GM12878 (cell line): Measurements from ENCODE around the gene CORO7. TPM values are rescaled to one million over a fixed set of nuclear protein-coding genes. Genes with fewer than 3 reads are reported as not detected.

ENCODE experiments used
- ATAC-seq: fragments of 200-7000 bp; cut with Tn5 transposase; 3 replicates; pipeline ENCODE4 v1.9.1; 2020; ENCODE audit warnings: mild to moderate bottlenecking, moderate library complexity
- BruUV-seq: library from RNA; stranded (reverse); fragments of 400-500 nt; replicated peaks from 2 replicates; lab custom pipeline; 2021; lab: Mats Ljungman, UMichigan
- CTCF ChIA-PET: fragments of 300-600 bp; sonication (Branson Sonifier 250); formaldehyde crosslinking; extraction: SDS; loops from one replicate; lab custom pipeline; 2021; ENCODE audit warnings: inconsistent platforms; lab: Yijun Ruan, JAX
- POLR2A ChIA-PET: fragments of 350-600 bp; formaldehyde crosslinking; extraction: SDS; loops from one replicate; lab custom pipeline; 2021; ENCODE audit warnings: inconsistent platforms; lab: Charles Lee
- RAD21 ChIA-PET: fragments of 300-600 bp; sonication (Branson Sonifier 250); formaldehyde crosslinking; loops from one replicate; lab custom pipeline; 2023; ENCODE audit warnings: antibody characterized with exemption; ENCODE audit not compliant: unreplicated experiment; lab: Charles Lee
- SMC1A ChIA-PET: fragments of 300-600 bp; sonication (Branson Sonifier 250); formaldehyde crosslinking; loops from one replicate; lab custom pipeline; 2023; ENCODE audit not compliant: unreplicated experiment, uncharacterized antibody; lab: Charles Lee
- DNase-seq: peaks from one replicate; pipeline ENCODE4 v3.0.0-alpha.2; 2011; ENCODE audit warnings: low read depth, low spot score
- FAIRE-seq: peaks from 3 replicates; lab custom pipeline; 2011; peaks lifted over from hg19 to GRCh38; lab: Jason Lieb, UNC
- H2AFZ ChIP-seq: 2 replicates; pipeline ENCODE4 v1.6.0; 2011; ENCODE audit warnings: low read depth, low read length, control low read depth; ENCODE audit not compliant: control insufficient read depth
- H3K27ac ChIP-seq: 2 replicates; pipeline ENCODE4 v1.5.1; 2011; ENCODE audit warnings: control low read depth; ENCODE audit not compliant: control insufficient read depth, insufficient read depth
- H3K27me3 ChIP-seq, 2 experiments: replicated peaks in 1 of 2; 2 replicates each; pipeline versions ENCODE4 v1.6.0 to v1.6.1; 2011; ENCODE audit warnings: low read length in 1 of 2; ENCODE audit not compliant: control insufficient read depth in 2 of 2, insufficient read depth in 2 of 2
- H3K36me3 ChIP-seq, 2 experiments: 2 replicates each; pipeline ENCODE4 v1.5.1; 2011; ENCODE audit warnings: low read length in 1 of 2; ENCODE audit not compliant: control insufficient read depth in 2 of 2, insufficient read depth in 2 of 2
- H3K4me1 ChIP-seq: 2 replicates; pipeline ENCODE4 v1.6.1; 2011; ENCODE audit warnings: mild to moderate bottlenecking, low read length, moderate library complexity, mixed read lengths; ENCODE audit not compliant: control insufficient read depth, insufficient read depth
- H3K4me2 ChIP-seq: 2 replicates; pipeline ENCODE4 v1.6.0; 2011; ENCODE audit warnings: control low read depth; ENCODE audit not compliant: control insufficient read depth, insufficient read depth
- H3K4me3 ChIP-seq: fragments of 200-600 bp; sonication (generic); 2 replicates; pipeline ENCODE4 v1.5.1; 2016
- H3K79me2 ChIP-seq: 2 replicates; pipeline ENCODE4 v1.6.0; 2011; ENCODE audit warnings: low read length; ENCODE audit not compliant: control insufficient read depth, insufficient read depth
- H3K9ac ChIP-seq: 2 replicates; pipeline ENCODE4 v1.8.0; 2011; ENCODE audit warnings: low read length, control low read depth, mixed read lengths; ENCODE audit not compliant: control insufficient read depth, insufficient read depth
- H3K9me3 ChIP-seq: replicated peaks from 3 replicates; pipeline ENCODE4 v1.5.1; 2011; ENCODE audit warnings: mild to moderate bottlenecking, low read length; ENCODE audit not compliant: control insufficient read depth, insufficient read depth
- H4K20me1 ChIP-seq: 2 replicates; pipeline ENCODE4 v1.6.0; 2011; ENCODE audit not compliant: control insufficient read depth, insufficient read depth
- BCL11A ChIP-seq: IDR thresholded peaks from 2 replicates; pipeline ENCODE4 v1.6.1; 2011; ENCODE audit warnings: low read depth, low read length
- CHD4 ChIP-seq: fragments of 200-600 bp; sonication (generic); IDR thresholded peaks from 2 replicates; pipeline ENCODE4 v1.6.1; 2016; ENCODE audit warnings: mild to moderate bottlenecking
- JUND ChIP-seq: IDR thresholded peaks from 2 replicates; pipeline ENCODE4 v1.6.1; 2012; ENCODE audit warnings: low read depth, mild to moderate bottlenecking, low read length, improper control_type of control experiment, moderate library complexity
- MTA3 ChIP-seq: IDR thresholded peaks from 2 replicates; pipeline ENCODE4 v1.6.1; 2012; ENCODE audit warnings: low read length, inconsistent platforms, borderline replicate concordance
- WRNIP1 ChIP-seq: IDR thresholded peaks from 2 replicates; pipeline ENCODE4 v1.6.1; 2011; ENCODE audit warnings: low read depth, low read length, improper control_type of control experiment, borderline replicate concordance
- ZNF217 ChIP-seq: fragments of 450-650 bp; IDR thresholded peaks from 2 replicates; pipeline ENCODE4 v1.6.1; 2017; ENCODE audit warnings: antibody characterized with exemption, mild to moderate bottlenecking
- WGBS: methylation state at CpG from one replicate; pipeline ENCODE4 v1.1.6; 2016; ENCODE audit warnings: low lambda C conversion rate; ENCODE audit not compliant: insufficient replicate concordance, insufficient coverage; ENCODE audit errors: missing lambda C conversion rate; 5-methylcytosine and 5-hydroxymethylcytosine counted together
- in situ Hi-C: fragments of 300-500 bp; cut with MboI; formaldehyde crosslinking; loops from 9 replicates; pipeline ENCODE4 v1.14.3; 2018; ENCODE audit warnings: mixed read lengths
- intact Hi-C: fragments of 100-400 bp; cut with micrococcal nuclease; formaldehyde crosslinking; loops from one replicate; pipeline ENCODE4 v1.14.2; 2022; ENCODE audit not compliant: unreplicated experiment
- polyA plus RNA-seq, 11 experiments: library from polyadenylated mRNA; depleted of rRNA in 4 of 11; unstranded in 6 of 11; stranded (reverse) in 5 of 11; fragments of >200 nt; fragmentation: Nextera tagmentation in 4 of 11; fragmentation: Illumina TruSeq in 1 of 11; extraction: Ambion mirVana in 4 of 11; extraction: Trizol in 1 of 11; gene quantifications; 1 replicate in 1 of 11; 2 replicates in 10 of 11; pipeline versions ENCODE4 v1.2.1 to v1.2.3, GENCODE V29; 2011 to 2016; ENCODE audit warnings: inconsistent platforms in 2 of 11, missing spikeins in 2 of 11, low read depth in 1 of 11
- total RNA-seq, 4 experiments: library from RNA; depleted of rRNA in 3 of 4; stranded (reverse); fragments of >200 nt in 3 of 4; fragmentation: Illumina TruSeq in 1 of 4; extraction: Trizol in 1 of 4; gene quantifications; 2 replicates each; pipeline versions ENCODE4 v1.2.1 to v1.2.3, GENCODE V29; 2013 to 2021
- TF ChIP-seq, protein P1 (sequence below): fragments of 450-650 bp; IDR thresholded peaks from 2 replicates; pipeline ENCODE4 v1.6.1; 2017; ENCODE audit warnings: mild to moderate bottlenecking, moderate library complexity

The CORO7 gene
- total and polyA plus RNA-seq, 10 of the 15 experiments (the other 5 are each of a cell fraction or from before 2014, with no cell fraction given): 0.64 to 89.2 (median 43.7) TPM

DNA sequence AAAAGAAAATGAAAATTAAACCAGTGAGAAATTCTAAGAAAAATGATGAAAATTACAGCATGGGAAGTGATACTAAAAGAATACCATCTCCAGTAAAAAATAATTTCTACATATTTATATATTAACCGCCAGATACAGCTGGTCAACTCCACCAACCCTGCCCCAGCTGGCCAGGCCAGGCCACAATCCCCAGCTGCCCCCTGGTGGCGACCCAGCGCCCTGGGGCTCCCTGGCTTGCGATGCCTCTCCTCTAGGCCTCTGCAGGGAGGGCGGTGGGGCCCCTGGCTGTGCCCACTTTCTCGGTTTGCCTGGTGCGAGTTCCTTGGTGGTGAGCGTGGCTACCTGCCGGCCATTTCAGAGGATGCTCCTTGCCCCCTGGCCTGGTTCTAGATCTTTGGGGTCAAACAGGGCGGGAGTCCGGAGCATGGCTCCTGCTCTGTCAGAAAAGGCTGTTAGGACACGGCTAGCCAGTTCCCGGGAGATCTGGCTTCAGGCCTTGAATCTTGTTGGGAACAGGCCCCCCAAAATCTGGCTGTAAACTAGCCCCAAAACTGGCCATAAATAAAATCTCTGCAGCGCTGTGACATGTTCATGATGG, 86.0 kb downstream of the CORO7 start (continued):
- no peak for TF ChIP-seq MTA3

DNA sequence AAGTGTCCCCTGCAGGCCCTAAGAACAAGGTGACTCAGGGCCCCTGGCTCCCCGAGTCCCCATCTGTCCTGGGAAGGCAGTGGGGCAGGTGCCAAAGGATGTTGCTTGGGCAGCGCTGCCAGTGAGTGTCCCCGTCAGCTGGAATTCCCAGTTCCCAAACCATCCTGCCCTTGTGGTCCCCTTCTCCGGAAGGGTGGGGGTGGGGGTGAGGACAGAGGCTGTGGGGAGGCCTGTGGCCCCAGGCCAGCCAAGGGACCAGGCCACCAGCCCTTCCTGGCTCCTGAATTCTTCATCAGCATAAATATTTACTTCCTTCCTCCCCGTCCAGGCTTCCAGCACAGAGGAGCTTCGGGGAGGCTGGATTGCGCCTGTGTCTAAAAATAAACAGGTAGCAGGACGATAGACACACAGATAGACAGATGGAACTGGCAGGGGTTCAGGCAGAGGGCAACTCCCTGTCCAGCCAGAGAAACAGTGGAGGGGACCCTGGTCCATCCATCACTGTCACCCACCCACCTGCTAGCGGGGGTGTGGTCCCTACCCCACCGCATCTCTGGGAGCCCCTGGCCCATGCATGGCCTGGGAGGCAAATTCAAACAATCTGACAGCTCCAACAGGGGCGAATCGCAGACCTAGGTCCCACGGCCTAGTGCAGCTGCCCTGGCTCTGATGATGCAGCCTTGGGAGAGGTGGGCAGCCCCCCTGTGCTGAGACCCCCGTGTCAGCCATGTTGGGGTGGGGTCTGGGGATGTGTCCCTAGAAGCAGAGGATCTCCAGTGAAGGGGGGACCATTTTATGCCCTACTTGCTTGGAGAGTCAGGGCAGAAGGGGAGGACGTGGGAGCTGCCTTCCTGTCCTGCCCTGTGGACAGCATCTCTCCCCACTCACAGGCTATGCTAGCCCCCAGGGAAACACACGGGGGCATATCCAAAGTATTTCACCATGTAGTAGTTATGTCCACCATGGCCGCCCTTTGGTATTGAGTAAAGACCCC, 87.3 kb downstream of the CORO7 start:
- intact Hi-C loops (loop anchor here (5.0 kb wide), 1 partner anchor 57 kb away; the partner anchor contains the start of gene TFAP4), in situ Hi-C loops (no loop called here)
- ChIA-PET CTCF (interaction anchor here (1.0 to 12.1 kb wide), 13 partner anchors 14 to 640 kb away, joined by 3 to 145 read pairs (median 5); partner anchors contain the start of gene PAM16), RAD21 (interaction anchor here (0.6 to 5.6 kb wide), 7 partner anchors 14 to 129 kb away, joined by 3 to 68 read pairs (median 4); no protein-coding TSS in a partner anchor), SMC1A (interaction anchor here (1.0 to 5.7 kb wide), 5 partner anchors 20 to 634 kb away, joined by 3 to 62 read pairs (median 8); no protein-coding TSS in a partner anchor), POLR2A (interaction anchor here (1.0 to 1.3 kb wide), 3 partner anchors 21 to 44 kb away, joined by 3 to 6 read pairs (median 4); no protein-coding TSS in a partner anchor)
- H3K79me2 ChIP-seq: no peaks in the 10 kb centered on the region
- H4K20me1 ChIP-seq: no peaks in the 10 kb centered on the region
- no peaks in the 10 kb centered on the region for H3K27me3 ChIP-seq
- BruUV-seq: no TSS peak
- ATAC-seq (no peak), FAIRE-seq (no peak), DNase-seq (no peak)
- H3K4me3 ChIP-seq: no peak overlapping the region
- no peaks in the 10 kb centered on the region for H3K9me3 ChIP-seq
- no peak overlapping the region for H3K9ac ChIP-seq
- H2AFZ ChIP-seq: no peak overlapping the region
- H3K36me3 ChIP-seq: no peaks in the 10 kb centered on the region
- WGBS: 51% methylated on average over 17 of the region's 17 CpGs
- TF ChIP-seq ZNF217 (no peak), CHD4 (no peak), JUND (no peak), WRNIP1 (no peak), BCL11A (no peak)
- TF ChIP-seq, protein P1, sequence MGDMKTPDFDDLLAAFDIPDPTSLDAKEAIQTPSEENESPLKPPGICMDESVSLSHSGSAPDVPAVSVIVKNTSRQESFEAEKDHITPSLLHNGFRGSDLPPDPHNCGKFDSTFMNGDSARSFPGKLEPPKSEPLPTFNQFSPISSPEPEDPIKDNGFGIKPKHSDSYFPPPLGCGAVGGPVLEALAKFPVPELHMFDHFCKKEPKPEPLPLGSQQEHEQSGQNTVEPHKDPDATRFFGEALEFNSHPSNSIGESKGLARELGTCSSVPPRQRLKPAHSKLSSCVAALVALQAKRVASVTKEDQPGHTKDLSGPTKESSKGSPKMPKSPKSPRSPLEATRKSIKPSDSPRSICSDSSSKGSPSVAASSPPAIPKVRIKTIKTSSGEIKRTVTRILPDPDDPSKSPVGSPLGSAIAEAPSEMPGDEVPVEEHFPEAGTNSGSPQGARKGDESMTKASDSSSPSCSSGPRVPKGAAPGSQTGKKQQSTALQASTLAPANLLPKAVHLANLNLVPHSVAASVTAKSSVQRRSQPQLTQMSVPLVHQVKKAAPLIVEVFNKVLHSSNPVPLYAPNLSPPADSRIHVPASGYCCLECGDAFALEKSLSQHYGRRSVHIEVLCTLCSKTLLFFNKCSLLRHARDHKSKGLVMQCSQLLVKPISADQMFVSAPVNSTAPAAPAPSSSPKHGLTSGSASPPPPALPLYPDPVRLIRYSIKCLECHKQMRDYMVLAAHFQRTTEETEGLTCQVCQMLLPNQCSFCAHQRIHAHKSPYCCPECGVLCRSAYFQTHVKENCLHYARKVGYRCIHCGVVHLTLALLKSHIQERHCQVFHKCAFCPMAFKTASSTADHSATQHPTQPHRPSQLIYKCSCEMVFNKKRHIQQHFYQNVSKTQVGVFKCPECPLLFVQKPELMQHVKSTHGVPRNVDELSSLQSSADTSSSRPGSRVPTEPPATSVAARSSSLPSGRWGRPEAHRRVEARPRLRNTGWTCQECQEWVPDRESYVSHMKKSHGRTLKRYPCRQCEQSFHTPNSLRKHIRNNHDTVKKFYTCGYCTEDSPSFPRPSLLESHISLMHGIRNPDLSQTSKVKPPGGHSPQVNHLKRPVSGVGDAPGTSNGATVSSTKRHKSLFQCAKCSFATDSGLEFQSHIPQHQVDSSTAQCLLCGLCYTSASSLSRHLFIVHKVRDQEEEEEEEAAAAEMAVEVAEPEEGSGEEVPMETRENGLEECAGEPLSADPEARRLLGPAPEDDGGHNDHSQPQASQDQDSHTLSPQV: no peak
- no peak overlapping the region for H3K4me2 ChIP-seq
- H3K27ac ChIP-seq: no peak overlapping the region
- H3K4me1 ChIP-seq: peaks cover 7% of the 10 kb centered on the region
